Measurements from ENCODE around the gene CLCNKB.

DNA sequence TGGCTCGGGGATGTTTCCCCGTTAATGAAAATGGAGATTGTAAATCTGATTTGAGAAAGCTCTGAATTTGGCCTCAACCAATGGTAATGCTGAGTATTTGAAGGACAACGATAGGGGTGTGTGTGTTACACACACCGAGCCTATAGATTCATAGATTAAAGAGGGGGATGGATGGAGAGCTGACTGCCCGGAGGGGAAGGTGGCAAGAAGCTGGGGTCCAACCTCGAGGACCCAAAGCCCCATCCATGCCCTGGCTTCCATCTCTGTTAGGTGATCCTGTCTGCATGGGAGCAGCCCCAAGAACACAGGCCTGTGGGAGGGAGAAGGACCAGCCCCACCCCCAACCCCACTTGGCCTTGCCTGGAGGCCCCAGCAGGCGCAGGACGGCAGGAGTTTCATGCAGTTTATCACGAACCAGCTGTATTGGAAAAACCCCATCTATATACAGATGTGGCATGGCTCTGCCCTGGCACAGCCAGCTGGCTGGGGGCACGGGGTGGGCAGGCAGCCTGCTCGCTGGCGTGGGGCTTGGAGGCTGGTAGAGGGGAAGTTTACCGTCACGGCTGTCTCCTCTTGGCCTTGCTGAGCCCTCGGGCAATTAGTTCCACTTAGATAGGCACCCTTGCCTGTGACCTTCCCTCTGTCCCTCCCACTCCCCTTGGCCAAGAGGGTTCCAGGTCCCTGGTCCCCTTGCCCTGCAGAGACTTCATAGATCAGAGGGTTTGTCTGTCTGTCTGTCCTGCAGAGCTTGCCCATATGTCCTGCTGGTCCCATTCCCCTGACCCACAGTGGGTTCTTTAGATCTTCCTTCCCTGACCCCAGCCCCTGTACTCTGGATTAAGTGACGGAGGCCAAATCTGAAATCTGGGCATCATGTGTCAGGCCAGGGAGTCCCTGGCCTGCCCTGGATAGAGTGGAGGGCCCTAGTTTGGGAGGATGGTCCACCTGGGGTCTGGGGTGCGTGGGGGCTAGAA lies 28.8 kb upstream of the CLCNKB start:
- TF ChIP-seq, protein P1, sequence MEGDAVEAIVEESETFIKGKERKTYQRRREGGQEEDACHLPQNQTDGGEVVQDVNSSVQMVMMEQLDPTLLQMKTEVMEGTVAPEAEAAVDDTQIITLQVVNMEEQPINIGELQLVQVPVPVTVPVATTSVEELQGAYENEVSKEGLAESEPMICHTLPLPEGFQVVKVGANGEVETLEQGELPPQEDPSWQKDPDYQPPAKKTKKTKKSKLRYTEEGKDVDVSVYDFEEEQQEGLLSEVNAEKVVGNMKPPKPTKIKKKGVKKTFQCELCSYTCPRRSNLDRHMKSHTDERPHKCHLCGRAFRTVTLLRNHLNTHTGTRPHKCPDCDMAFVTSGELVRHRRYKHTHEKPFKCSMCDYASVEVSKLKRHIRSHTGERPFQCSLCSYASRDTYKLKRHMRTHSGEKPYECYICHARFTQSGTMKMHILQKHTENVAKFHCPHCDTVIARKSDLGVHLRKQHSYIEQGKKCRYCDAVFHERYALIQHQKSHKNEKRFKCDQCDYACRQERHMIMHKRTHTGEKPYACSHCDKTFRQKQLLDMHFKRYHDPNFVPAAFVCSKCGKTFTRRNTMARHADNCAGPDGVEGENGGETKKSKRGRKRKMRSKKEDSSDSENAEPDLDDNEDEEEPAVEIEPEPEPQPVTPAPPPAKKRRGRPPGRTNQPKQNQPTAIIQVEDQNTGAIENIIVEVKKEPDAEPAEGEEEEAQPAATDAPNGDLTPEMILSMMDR (conservative IDR thresholded peaks at IDR 0.05): no peak
- no peak for TF ChIP-seq EZH2 (IDR thresholded peaks at IDR 0.05; ENCODE audit: low read depth)

Measured in PC-9 (cell line).